Esophagus muscularis mucosa (tissue), 3 donors: ENCODE measurements around the gene LPAR5.

ENCODE experiments used
- CTCF ChIP-seq, 3 experiments: fragments of 200-600 bp in 2 of 3; fragments of 450-650 bp in 1 of 3; sonication (generic) in 2 of 3; IDR thresholded peaks; one replicate each; pipeline ENCODE4 v1.5.1; 2017 to 2019; ENCODE audit warnings: antibody characterized with exemption in 3 of 3, mild to moderate bottlenecking in 2 of 3, moderate library complexity in 1 of 3
- POLR2A ChIP-seq: fragments of 450-650 bp; IDR thresholded peaks from one replicate; pipeline ENCODE4 v1.6.1; 2017; ENCODE audit warnings: antibody characterized with exemption, moderate library complexity, mild to moderate bottlenecking, low read depth
- POLR2AphosphoS5 ChIP-seq, 2 donors: sonication (generic); formaldehyde crosslinking; IDR thresholded peaks; one replicate each; pipeline ENCODE4 v1.6.1; 2017; ENCODE audit warnings: antibody characterized with exemption in 2 of 2

GRCh38 chr12:6653987-6654386 is 18.2 kb upstream of the LPAR5 start:
- no peak for TF ChIP-seq POLR2A
- no peak for TF ChIP-seq CTCF (IDR thresholded peaks at IDR 0.05)
- no peak for TF ChIP-seq POLR2AphosphoS5 (IDR thresholded peaks at IDR 0.05)
